Inferior parietal cortex (tissue), 1 donor: ENCODE data around the gene MFNG.

ENCODE experiments used
- DNase-seq: peaks from one replicate; pipeline ENCODE4 v3.0.0-alpha.2; 2016; ENCODE audit errors: extremely low spot score

Gene MFNG

DNA sequence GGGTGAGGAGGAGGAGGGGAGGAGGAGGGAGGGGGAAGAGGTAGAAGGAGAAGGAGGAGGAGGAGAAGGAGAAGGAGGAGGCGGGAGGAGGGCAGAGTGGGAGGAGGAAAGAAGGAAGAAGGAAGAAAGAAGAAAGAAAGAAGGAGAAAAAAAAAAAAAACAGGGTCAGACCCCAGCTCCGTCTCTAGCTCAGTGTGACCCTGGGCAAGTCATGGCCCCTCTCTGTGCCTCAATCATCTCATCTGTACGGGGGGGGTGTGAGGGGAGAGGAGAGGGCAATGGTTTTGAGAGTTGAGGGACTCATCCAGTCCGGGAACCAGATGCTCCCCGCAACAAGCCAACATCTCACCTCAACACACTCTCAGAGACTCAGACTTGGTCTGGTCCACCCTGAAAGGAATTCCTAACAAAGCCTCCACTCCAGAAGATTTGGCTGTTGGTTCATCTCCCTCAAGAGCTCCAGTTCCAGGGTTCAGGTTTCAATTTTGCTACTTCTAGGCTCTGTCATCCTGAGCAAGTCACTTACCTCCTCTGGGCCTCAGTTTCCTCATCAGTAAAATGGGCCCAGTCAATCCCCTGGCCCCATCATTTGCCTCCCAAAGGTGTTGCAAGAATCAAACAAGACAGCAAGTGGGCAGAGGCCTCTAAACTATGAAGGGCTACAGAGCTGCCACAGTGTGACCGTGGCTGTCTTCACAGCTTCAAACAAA, 25.4 kb upstream of the MFNG start:
- no peak for DNase-seq

- no peak for DNase-seq
Measured at GRCh38 chr22:37510091-37510490, 23.9 kb upstream of the MFNG start.

- DNase-seq, result no peak
Measured at GRCh38 chr22:37509059-37509860, 23.1 kb upstream of the MFNG start.

DNA sequence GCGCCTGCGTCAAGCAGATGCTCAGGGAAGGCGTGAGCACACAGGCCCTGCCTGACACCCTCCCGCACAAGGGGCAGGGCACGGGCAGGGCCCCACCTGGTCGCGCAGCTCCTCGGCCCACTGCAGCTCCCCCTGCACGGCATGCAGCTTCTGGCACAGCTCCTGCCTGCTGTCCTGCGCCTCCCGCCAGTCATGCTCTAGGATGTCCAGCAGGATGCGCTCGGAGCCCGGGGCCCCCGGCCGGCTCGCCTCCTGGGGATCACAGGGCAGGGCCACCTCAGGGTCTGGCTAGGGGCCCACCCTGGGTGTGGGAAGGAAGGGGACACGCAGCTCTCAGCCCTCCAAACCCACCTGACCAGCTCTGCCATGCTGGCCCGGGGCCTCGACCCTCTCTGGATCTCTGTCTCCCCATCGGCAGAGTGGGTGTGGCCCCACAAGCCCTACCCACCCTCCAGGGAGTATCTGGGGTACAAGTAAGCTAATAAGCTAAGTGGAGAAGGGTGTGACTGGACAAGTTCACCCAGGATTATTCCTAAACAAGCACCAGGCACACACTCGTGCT, 22.3 kb upstream of the MFNG start:
- no peak for DNase-seq

GRCh38 chr22:37507731-37508130, 21.5 kb upstream of the MFNG start:
- no peak for DNase-seq

GRCh38 chr22:37505989-37506388, 19.8 kb upstream of the MFNG start:
- no peak for DNase-seq

DNA sequence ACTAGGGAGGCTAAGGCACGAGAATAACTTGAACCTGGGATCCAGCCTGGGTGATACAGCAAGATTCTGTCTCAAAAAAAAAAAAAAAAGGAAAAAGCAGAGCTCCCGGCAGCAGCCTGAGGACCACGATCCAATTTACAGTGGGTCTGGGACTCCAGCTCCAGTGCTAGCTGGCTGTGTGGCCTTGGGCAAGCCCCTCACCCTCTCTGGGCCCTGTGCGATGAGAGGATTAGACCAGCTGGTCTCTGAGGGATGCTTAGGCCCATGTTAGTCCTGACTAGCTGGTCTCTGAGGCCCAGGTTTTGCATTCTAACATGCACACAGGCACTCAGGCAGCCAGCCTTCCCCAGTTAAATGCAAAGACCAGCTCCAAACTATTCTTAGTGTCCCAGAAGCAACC, 19.4 kb upstream of the MFNG start:
- no peak for DNase-seq

- DNase-seq, result no peak
Measured at GRCh38 chr22:37504964-37505363, 18.8 kb upstream of the MFNG start.

- no peak for DNase-seq
Measured at GRCh38 chr22:37503850-37504249, 17.7 kb upstream of the MFNG start.

- DNase-seq, result no peak
Measured at GRCh38 chr22:37503183-37503683, 17.0 kb upstream of the MFNG start.

DNA sequence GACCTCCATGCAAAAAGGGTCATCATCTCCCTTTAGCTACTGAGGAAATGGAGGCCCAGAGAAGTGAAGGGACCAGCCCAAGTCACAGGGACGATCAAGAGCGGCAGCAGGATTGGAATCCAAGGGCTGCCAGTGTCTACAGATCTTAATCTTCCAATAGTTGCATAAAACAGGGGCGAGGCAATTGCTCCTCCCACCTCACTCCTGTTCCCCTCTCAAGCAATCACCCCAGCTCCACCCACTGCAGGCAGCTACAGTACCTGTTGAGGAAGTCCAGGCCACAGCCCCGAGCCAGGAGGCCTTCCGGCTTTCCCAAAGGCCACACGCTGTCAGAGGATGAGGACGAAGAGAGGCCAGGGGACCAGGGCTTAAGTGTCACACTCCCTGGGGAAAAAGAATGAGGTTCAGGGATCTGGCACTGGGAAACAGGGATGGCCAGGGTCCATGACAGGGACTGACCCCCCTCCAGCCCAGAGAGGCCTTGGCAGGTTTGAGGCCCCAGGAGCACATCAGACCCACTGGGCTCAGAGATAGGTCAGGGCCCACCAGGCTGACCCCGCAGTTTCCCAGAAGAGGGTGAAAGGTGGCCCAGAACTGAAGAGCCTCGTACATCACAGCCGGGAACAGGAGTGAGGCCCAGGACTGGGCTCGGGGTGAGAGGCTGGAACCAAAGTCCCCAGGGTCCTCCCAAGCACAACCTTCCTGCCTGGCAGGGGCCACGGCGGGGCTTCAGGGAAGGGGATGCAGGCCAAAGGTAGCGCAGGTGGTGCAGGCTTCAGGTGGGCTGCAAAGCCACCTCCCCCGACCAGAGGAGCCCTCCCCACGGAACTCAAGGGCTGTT, 16.4 kb upstream of the MFNG start:
- DNase-seq, result no peak

DNA sequence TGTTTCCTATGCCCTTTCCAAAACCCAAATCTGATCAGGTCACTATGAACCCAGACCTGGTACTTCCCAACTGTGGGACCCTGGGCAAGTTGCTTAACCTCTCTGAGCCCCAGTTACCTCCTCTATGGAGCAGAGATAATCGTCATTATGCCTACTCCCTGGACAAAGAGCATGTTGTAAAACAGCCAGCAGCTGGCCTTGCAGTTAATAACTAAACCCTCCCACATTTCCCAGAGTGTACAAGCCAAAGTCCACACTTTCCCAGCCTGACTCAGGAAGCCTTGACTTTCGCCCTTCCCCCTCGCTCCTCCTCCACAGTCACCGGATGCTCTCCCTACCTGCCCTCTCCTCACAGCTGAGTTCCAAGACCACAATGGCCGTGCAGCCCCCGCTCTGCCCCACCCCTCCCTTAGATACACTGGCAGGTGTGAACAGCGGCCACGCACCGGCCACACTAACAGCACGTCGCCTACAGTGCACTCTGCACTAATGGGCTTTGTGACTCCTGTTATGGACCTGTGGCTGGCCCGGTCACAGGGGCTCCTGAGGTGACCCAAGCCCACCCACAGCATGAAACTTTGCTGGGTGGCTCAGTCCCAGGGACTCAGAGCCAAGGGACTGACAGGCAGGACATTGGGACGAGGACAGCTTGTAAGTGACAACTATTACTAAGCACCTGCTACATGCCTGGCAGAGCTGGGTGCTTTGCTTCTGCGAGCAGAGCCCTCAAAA, 15.6 kb upstream of the MFNG start:
- DNase-seq, result no peak

DNA sequence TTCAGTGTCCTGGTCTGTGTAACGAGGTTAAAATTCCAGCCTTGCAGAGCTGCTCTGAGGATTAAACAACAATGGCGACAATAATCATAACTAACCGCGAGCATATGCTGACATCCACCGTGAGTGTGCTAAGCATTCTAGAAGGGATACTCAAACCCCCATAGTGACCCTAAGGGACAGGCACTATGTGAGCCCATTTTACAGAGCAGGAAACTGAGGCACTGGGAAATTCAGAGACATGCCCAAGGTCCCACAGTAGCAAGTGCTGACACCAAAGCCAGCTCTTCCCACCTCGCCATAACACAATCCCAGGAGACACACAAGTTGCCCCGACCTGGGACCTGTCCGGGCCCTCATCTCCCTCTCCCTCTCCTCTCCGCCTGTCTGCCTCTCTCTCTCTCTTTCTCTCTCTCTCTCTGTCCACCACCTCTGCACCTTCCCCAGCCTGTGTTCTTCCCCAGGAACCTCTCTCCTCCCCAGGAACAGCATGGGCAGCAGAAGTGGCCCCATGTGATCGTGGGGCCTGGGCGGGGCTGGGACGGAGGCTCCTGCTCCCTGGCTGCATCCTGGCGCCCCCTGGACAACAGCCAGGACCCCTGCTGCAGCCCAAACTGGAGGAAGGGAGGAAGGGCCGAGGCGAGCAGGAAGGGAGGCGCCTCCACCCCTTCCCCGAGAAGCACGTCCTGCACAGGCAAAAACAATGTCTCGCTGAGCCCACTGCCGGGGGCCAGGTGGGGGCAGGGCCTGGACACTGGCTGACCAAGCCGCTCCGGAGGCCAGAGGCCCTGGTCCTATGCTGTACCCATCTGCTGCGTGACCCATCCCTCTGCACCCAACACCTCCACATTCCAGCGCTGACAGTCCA, 14.8 kb upstream of the MFNG start:
- DNase-seq, result no peak

DNA sequence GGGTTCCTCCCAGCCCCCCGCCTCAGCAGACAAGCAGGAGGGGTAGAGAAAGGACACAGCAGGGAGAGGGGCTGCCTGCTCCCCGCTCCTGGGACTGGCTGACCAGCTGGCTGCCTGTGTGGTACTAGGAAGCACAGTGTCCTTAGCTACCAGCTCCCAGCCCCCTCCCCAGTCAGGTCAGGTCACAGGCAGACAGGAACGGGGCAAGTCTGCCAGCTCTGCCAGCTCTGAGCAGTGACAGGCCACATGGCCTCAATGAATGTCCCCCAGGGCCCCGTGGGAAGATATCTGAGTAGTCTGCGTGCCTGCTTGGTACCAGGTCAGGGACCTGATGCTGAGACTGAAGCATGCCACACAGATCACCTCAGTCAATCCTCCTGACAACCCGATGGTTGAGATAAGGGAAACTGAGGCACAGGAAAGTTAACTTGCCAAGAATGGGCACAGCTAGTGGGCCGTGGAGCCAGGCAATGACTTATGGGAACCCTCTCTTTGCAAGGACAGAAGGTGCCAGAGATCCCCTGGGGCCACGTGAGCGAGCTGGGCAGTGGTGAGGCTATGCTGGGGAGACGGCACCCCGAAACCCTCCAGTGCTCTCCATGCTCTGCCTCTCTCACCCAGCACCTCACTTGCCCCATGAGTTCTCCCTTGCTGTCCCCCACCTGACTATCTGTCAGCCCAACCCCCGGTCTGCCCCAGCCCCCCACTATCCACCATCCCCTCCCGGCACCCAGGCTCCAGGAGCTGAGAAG, 13.8 kb upstream of the MFNG start:
- no peak for DNase-seq

- DNase-seq, result no peak
Measured at GRCh38 chr22:37499027-37499707, 13.0 kb upstream of the MFNG start.

DNA sequence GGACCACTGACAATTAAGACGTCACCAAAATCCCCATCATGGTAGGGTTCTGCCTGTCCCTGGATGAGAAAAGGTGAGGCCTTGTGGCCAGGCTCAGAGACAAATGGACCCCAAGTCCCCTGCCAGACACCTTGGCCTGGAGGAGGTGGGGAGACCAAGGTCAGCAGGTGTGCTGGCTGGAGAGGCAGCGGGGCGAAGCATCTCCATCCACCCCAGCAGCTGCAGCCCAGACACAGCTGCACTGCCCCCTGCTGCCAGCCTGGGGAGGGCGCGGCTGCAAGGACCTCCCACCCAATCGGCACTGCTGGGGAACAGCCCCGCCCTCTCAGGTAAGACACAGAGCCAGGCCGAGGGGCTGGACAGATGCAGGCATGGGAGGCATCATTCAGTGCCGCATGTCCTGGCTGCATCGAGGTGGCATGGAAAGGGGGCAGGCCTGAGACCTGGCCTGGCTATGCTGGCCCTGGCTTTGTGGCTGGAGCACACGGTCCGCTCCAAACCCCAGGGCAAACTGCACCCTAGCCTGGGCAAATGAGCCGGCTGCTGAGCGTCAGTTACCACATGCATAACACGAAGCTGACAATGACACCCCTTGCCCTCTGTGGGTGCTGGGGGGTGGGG, 12.2 kb upstream of the MFNG start:
- no peak for DNase-seq

DNA sequence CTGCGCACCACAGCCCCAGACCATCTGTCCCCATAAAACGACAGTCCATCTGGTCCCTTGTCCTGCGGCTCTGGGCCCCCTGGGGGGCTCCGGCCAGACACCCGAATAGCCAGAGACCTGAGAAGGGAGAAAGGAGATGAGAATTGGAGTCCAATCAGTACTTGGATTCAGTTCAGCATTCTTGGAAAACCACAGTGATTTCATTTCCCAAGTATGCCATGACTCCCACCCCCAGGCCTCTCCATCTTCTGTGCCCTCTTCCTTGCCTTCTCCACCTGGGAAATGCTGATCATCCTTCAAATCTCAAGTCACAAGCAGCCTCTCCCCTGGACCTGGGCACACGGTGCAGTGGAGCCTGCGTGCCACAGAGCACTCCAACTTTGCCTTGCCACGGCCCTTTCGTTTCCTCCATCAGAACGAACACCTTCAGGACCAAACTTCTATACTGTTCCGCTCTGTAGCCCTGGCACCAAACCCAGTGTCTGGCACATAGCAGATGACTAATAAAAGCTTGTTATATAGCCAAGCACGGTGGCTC, 10.9 kb upstream of the MFNG start:
- DNase-seq, result no peak

DNA sequence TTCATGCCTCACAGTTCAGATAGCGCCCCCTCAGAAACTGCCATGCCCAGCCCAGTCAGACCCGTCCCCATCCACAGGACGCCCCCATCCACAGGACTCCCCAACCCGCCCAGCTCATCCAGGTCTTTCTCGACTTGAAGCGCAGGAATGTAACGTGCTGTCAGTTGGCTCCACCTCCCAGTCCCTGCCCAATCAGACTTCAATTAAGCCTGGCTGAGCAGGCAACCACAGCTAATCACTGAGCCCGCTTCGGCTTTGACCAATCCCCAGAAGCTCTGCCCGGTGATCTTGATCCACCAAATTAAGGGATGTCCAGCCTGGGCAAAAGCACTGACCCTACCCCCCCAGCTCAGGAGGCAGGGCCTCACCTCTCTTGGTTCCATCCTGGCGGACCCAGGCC, 10.5 kb upstream of the MFNG start:
- no peak for DNase-seq
